ENCODE measurements around the gene OR10P1.

GRCh38 chr12:55651299-55651683, 14.6 kb downstream of the OR10P1 start:
- no peak for TF ChIP-seq POLR2A (IDR thresholded peaks at IDR 0.05)
- TF ChIP-seq CTCF (IDR thresholded peaks at IDR 0.05): no peak
